Tibial artery (tissue), 4 donors: Measurements from ENCODE around the gene POLD4.

ENCODE experiments used
- DNase-seq, 2 donors: peaks; one replicate each; pipeline ENCODE4 v3.0.0-alpha.2; 2019
- H3K27ac ChIP-seq, 2 donors: fragments of 200-600 bp; sonication (generic) in 1 of 2; 1 replicate in 1 of 2; 2 replicates in 1 of 2; pipeline ENCODE4 v1.5.1; 2018 to 2019; ENCODE audit warnings: mild to moderate bottlenecking in 1 of 2
- H3K27me3 ChIP-seq, 2 donors: fragments of 200-600 bp; sonication (generic) in 1 of 2; one replicate each; pipeline versions ENCODE4 v1.5.1 to v1.6.0; 2016 to 2019
- H3K36me3 ChIP-seq, 3 donors: fragments of 200-600 bp; sonication (generic) in 2 of 3; one replicate each; pipeline ENCODE4 v1.5.1; 2016 to 2019; ENCODE audit warnings: mild to moderate bottlenecking in 2 of 3
- H3K4me1 ChIP-seq, 4 donors: fragments of 200-600 bp; sonication (generic) in 2 of 4; 1 replicate in 3 of 4; 2 replicates in 1 of 4; pipeline ENCODE4 v1.5.1; 2016 to 2019
- H3K4me3 ChIP-seq, 2 donors: fragments of 200-600 bp; sonication (generic) in 1 of 2; 1 replicate in 1 of 2; 2 replicates in 1 of 2; pipeline ENCODE4 v1.5.1; 2018 to 2019; ENCODE audit warnings: mild to moderate bottlenecking in 2 of 2
- H3K9me3 ChIP-seq, 3 donors: fragments of 200-600 bp; sonication (generic) in 1 of 3; one replicate each; pipeline ENCODE4 v1.5.1; 2016 to 2019
- intact Hi-C: fragments of 100-400 bp; cut with DNase I; formaldehyde crosslinking; loops from one replicate; pipeline ENCODE4 v1.15.0; 2023; ENCODE audit warnings: low total_unique reads
- TF ChIP-seq, protein P1 (sequence below), 2 experiments: fragments of 200-600 bp in 1 of 2; fragments of 450-650 bp in 1 of 2; IDR thresholded peaks; one replicate each; pipeline ENCODE4 v1.5.1; 2017 to 2019; ENCODE audit warnings: antibody characterized with exemption in 2 of 2, mild to moderate bottlenecking in 1 of 2, moderate library complexity in 1 of 2

Gene POLD4

DNA sequence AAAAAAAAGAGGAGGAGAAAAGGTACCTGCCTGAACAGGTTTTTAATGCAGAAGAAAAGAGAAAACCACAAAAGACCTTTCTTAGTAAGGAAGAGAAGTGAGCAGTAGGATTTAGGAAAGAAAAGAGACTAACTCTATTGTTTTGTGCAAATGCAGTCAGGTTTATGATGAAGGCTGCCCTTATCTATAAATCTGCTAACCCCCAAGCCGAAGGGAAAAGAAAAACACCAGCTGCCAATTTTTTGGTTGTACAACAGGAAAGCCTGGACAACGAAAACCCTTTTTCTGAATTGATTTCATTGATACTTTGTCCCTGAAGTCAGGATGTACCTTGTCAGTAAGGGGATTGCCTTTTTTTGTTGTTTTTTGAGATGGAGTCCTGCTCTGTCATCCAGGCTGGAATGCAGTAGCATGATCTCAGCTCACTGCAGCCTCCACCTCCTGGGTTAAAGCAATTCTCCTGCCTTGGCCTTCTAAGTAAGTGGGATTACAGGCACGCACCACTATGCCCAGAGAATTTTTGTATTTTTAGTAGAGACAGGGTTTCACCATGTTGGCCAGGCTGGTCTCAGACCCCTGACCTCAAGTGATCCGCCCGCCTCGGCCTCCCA, 21.2 kb downstream of the POLD4 start:
- Histone ChIP-seq H3K9me3 (no peaks in the 10 kb centered on the region), H3K27ac (no peak overlapping the region), H3K4me1 (no peaks in the 10 kb centered on the region), H3K4me3 (no peak overlapping the region), H3K36me3 (peaks cover 0 to 5% (median 0%) of the 10 kb centered on the region in 3 donors), H3K27me3 (no peaks in the 10 kb centered on the region)
- intact Hi-C loops = no loop called here
- TF ChIP-seq, protein P1, sequence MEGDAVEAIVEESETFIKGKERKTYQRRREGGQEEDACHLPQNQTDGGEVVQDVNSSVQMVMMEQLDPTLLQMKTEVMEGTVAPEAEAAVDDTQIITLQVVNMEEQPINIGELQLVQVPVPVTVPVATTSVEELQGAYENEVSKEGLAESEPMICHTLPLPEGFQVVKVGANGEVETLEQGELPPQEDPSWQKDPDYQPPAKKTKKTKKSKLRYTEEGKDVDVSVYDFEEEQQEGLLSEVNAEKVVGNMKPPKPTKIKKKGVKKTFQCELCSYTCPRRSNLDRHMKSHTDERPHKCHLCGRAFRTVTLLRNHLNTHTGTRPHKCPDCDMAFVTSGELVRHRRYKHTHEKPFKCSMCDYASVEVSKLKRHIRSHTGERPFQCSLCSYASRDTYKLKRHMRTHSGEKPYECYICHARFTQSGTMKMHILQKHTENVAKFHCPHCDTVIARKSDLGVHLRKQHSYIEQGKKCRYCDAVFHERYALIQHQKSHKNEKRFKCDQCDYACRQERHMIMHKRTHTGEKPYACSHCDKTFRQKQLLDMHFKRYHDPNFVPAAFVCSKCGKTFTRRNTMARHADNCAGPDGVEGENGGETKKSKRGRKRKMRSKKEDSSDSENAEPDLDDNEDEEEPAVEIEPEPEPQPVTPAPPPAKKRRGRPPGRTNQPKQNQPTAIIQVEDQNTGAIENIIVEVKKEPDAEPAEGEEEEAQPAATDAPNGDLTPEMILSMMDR (IDR thresholded peaks at IDR 0.05) = no peak
- DNase-seq = no peak

DNA sequence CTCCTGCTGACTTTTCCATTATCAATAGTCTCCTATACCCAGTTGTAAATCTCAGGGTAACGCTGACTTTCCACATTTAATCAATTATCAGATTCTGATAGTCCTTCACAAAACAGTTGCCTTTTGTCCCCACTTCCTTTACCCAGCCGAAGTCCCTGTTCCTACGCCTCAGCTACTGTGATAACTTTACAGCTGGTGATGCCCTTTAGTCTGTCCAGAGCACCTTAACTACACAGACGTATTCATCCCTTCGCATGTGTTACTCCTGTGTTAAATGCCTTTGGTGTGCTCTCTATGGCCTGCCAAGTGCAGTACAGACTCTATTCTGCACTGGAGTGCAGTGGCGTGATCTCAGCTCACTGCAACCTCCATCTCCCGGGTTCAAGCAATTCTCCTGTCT, 29.8 kb downstream of the POLD4 start:
- peaks cover 0 to 9% (median 0%) of the 10 kb centered on the region in 3 donors for H3K36me3 ChIP-seq
- TF ChIP-seq, protein P1 (IDR thresholded peaks at IDR 0.05) = no peak
- no peaks in the 10 kb centered on the region for H3K9me3 ChIP-seq
- peaks cover 0 to 7% (median 5%) of the 10 kb centered on the region in 4 donors for H3K4me1 ChIP-seq
- intact Hi-C loops = no loop called here
- H3K27ac ChIP-seq = no peak overlapping the region
- no peak overlapping the region for H3K4me3 ChIP-seq
- no peak for DNase-seq
- no peaks in the 10 kb centered on the region for H3K27me3 ChIP-seq

DNA sequence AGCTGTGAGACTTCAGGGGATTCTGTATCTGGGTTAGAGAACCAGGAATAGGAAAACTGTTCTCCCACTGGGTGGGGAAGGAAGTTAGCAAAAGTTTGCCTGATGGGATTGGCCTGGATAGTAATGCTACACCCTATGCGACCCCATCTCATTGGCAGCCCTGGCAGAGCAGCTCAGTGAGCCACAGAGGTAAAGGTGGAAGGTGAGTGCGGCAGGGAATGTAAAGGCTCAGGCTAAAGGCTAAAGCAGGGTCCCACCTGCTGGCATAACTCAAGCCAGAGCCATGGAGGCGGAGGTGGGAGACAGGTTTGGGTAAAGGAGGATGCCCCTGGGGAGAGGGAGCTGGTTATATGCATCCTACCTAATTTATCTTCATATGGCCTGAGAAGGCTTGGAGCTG, 31.3 kb downstream of the POLD4 start:
- H3K27ac ChIP-seq = no peak overlapping the region
- H3K9me3 ChIP-seq = no peaks in the 10 kb centered on the region
- peaks cover 0 to 13% (median 10%) of the 10 kb centered on the region in 4 donors for H3K4me1 ChIP-seq
- intact Hi-C loops = no loop called here
- TF ChIP-seq, protein P1 (IDR thresholded peaks at IDR 0.05) = no peak
- H3K27me3 ChIP-seq = no peaks in the 10 kb centered on the region
- no peak overlapping the region for H3K4me3 ChIP-seq
- H3K36me3 ChIP-seq = peaks cover 0 to 9% (median 0%) of the 10 kb centered on the region in 3 donors
- DNase-seq = no peak

DNA sequence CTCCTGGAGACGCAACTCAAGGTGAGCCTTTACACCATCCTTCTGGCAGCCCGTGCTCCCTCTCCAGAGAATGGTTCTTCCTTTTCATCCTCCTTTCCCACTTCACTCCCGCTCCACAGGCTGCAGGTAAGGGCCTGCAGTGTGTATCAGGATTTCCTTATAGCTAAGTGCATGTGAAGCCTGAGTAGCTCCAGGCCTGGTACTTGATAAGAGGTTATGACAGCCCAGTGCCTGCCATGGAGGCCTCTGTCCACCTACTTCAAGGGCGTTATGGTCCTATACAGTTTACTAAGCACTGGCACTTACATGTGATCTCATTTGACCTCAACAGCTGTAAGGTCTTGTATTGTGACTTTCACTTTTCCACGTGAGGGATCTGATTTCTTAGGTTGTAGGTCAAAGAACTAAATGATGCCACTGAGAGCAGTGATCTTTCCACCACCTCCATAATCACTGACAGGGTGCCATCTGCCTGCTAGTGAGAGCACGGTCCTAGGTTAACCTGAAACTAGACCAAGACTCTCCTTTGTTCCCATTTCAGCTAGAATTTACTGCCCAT, 32.0 kb downstream of the POLD4 start:
- no peak for DNase-seq
- Histone ChIP-seq H3K4me1 (peaks cover 0 to 16% (median 10%) of the 10 kb centered on the region in 4 donors), H3K4me3 (no peak overlapping the region), H3K27ac (no peak overlapping the region), H3K27me3 (no peaks in the 10 kb centered on the region), H3K36me3 (peaks cover 0 to 9% (median 0%) of the 10 kb centered on the region in 3 donors), H3K9me3 (no peaks in the 10 kb centered on the region)
- intact Hi-C loops = no loop called here
- TF ChIP-seq, protein P1 (IDR thresholded peaks at IDR 0.05) = no peak

DNA sequence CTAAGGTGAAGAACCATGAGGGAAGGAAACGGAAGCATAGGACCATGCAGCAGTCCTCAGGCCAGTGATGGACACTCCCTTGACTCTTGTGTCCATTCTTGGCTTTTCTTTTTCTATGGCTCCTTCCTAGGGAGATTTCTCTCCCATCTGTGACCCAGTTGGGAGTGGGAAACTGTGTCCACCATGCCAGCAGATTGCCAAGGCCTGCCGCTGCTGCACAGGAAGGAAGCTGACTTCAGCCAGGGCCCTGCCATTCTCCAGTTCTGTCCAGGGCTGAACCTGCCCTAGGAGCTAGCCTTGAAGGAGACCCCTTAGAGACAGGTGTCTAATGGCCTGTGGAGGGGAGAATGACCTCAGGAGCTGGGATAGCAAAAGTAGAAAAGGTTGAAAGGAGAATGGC, 32.7 kb downstream of the POLD4 start:
- no peak for DNase-seq
- Histone ChIP-seq H3K4me1 (peaks cover 0 to 17% (median 10%) of the 10 kb centered on the region in 4 donors), H3K36me3 (peaks cover 0 to 9% (median 0%) of the 10 kb centered on the region in 3 donors), H3K27ac (no peak overlapping the region), H3K9me3 (no peaks in the 10 kb centered on the region), H3K27me3 (no peaks in the 10 kb centered on the region), H3K4me3 (no peak overlapping the region)
- intact Hi-C loops = no loop called here
- TF ChIP-seq, protein P1 (IDR thresholded peaks at IDR 0.05) = no peak
